HG03354 (cell line): ENCODE results near the gene CST9L.

Source experiments
- ATAC-seq: cut with Tn5 transposase; IDR thresholded peaks from one replicate; pipeline ENCODE4 v1.9.1; 2021; ENCODE audit warnings: mild to moderate bottlenecking; ENCODE audit not compliant: unreplicated experiment, poor library complexity, severe bottlenecking

The CST9L gene

GRCh38 chr20:23568320-23568970, at the start of gene CST9L:
TSS of gene CST9L (minus strand) at chr20:23568484. CDS start at chr20:23568450, 34 bp downstream.
- no peak for ATAC-seq

- no peak for ATAC-seq
Measured at GRCh38 chr20:23614163-23614562, 45.9 kb upstream of the CST9L start.

- ATAC-seq: no peak
Measured at GRCh38 chr20:23613676-23614075, 45.4 kb upstream of the CST9L start.

GRCh38 chr20:23612396-23612795, 44.1 kb upstream of the CST9L start:
- no peak for ATAC-seq

GRCh38 chr20:23609486-23610109, 41.3 kb upstream of the CST9L start:
- ATAC-seq: no peak

DNA sequence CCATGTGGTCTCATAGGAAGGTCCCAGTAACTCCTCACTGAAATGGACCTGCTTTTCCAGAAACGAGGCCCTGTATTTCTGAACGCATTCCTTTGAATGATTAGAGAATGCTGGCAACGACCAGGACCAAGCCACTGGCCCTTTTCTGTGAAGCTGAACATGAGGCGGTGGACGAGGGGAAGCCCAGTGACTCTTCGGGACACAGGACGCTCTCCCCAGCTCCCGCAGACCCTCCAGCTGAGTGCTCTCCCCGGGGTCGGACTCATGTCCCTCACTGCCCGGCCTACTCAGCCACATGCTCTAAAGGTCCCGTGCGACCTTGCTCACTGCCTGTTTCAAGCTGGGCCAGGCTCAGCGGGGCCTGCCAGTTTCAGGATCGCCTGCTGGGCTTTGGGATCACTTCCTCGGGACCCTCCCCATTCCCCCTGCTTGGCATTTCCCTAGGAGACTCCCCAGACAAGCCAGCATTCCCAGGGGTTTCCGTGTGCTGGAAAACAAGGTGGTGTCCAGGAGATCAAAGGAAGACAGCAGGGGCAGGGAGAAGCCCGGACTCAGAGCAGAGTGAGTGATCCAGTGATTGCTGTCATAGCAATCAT, 40.1 kb upstream of the CST9L start:
- ATAC-seq: no peak

DNA sequence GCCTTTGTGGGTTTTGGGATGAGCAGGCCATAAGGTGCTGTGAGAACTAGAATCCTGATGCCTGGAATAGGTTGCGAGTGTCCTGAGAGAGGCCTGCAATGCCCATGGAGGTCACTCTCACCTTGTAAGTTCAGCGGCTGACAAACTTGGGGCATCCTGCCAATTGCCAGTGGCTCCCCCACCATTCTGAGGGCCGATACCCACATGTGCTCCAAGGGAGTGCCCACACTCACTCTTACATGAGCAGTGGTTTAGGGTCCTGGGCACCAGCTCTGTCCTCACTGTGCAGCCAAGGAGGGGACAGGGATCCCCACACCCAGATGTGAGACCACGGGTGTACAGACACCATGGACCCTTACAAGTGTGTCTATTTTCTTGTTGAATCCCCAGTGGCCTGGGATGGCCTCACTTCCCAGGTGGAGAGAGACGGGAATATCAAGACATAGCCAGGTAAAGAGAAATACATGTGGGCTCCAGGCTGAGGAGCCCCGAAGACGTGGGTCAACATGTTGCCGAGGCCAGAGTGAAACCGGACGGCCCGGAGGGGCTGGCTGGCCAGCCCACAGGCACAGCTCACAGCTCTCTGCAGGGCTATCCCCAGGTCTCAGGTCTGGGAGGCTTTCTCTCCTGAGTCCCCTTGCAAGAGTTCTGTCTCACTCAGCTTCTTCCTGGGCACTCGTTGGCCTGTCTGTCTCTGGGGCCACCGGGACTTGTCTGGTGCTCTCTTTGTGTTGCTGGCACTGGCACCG, 39.4 kb upstream of the CST9L start:
- no peak for ATAC-seq

DNA sequence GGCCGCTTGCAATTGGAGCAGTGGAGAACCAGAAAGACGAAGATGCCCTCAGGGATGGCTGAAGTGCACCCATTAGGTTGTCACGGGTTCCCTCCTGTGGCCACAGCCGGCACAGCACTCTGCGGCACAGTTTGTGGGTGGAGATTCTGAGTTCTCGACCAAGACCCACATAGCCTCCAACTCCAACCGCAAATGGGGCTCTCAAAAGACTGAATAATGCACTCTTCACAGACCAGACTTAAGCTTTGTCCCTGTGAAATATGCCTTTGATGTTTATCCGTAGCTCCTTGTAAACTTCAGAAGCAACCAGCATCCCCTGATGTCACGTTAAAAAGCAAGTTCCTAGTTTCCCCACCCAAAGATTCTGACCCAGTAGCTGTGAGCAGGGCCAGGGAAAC, 38.4 kb upstream of the CST9L start:
- ATAC-seq: peak; percentile 95

DNA sequence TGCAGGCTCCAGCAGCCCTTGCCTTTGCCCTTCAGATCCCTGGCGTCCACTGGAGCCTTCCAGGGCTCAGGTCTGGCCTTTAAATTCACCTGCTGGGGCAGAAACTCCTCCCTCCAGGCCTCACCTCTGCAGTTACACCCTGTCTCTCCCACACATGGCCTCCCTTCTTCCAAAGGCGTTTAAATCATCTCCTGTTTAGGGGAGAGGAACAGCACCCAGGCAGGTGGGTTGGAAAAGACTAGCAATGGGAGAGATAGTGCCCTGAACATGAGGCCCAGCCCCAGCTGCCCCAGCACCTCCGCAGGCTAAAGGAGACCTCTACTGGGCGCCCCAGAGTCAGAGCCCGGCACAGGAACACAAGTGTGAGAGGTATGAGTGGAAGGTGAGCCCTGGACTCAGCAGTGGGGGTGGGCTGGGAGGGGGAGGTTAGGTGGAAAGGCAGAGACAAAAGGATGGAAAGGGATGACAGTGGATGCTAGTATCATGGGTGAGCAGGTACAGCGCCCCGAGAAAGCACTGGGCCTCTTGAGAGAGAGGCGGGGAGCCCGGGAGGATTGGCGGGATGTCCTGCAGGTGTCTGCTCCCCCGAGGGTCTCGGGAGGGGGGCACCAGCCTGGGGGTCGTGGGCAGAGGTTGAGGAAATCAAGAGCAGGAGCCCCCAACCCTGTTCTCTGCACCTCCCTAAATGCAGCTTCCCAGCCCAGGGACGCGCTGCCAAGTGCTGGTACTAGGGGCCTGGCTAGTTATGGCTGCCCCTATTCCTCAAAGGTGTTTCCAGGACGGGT, 37.8 kb upstream of the CST9L start, which contains the start of gene CST9:
TSS of gene CST9 (minus strand) at position 51 of the 785 bp plus-strand sequence. CDS start 53 bp downstream, outside the sequence.
- no peak for ATAC-seq

DNA sequence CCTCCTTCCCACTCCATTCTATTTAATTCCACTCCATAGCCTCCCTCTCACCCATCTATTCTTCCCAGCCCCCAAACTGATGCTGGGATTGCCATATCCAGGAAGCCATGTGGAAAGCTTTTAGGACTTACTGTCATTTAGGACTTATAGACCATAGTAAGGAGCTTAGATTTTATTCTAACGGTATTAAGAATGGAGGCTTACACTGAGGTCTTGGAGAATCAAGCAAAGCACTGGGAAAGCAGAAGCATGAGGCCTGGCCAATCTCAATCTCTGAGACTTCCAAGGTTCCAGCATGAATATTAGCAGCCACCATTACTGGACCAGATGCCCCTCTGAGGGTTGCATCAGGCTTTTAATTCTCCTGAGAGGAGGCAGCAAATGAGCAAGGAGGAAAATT, 36.0 kb upstream of the CST9L start:
- ATAC-seq: no peak

- no peak for ATAC-seq
Measured at GRCh38 chr20:23603321-23603720, 35.0 kb upstream of the CST9L start.

DNA sequence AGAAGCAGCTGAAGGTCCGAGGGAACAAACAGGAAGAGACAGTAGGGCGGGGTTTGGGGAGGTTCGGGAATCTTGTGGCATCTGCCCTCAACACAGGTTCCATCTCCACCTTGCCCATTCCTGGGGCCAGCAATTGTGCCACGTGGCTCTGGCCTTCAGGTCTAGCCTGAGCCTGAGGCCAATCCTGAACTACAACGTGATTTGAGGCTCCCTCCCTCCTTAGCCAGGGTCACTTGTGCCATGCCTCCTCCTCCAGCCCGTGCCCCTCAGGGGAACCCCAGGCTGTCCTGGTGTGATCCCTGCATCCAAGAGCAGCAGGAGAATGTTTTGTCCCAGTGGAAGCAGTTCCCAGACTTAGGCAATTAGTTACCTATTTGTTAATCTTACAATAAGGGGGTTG, 34.4 kb upstream of the CST9L start:
- ATAC-seq: no peak

GRCh38 chr20:23602241-23602640, 34.0 kb upstream of the CST9L start:
- no peak for ATAC-seq

DNA sequence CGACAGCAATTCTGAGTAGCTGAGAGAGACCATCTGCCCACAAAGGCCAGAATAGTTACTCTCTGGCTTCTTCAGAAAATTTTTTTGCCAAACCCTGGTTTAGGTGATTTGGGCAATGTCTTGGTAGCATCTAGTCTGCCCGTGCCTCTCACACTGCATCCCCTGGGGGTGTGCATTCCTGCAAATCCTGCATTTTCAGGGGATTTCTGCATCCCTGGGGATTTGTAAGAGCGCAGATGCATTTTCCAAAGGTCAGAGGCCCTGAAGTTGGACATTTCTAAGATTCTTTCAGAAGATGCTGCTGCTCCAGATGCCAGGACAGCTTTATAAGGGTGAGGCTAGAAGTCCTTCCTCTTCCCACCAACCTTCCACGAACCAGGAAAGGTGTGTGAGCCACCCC, 33.4 kb upstream of the CST9L start:
- ATAC-seq: no peak

GRCh38 chr20:23598481-23598880, 30.2 kb upstream of the CST9L start:
- no peak for ATAC-seq

DNA sequence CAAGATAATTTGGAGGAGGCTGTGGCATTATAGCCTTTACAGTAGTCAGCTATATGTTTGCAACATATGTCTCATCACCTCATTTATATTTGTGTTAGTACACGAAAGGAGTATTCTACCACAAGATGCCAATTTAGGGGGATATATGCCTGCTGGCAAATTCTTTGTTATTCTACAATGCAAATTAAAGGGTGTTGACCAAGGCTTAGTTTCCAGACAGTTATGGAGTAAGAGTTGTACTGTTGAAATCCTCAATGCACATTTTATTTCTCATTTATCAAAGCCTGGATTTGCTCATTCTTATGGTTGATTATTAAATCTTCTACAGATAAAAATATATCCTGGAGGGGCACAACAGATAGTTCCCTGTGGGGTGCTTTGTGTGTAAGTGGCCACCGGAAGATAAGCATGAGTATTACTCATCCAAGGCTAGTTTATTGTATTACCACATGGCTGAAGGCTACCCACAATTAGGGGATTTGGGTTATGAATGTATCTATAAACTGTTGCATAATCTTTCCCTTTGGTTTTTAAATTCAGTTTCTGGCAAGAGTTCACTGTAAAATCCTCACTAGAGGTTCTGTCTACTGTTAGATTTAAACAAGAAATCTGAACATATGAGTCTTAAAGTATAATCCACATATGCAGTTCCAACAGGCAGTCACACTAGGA, 28.4 kb upstream of the CST9L start:
- ATAC-seq: no peak

GRCh38 chr20:23595941-23596340, 27.7 kb upstream of the CST9L start:
- ATAC-seq: no peak

DNA sequence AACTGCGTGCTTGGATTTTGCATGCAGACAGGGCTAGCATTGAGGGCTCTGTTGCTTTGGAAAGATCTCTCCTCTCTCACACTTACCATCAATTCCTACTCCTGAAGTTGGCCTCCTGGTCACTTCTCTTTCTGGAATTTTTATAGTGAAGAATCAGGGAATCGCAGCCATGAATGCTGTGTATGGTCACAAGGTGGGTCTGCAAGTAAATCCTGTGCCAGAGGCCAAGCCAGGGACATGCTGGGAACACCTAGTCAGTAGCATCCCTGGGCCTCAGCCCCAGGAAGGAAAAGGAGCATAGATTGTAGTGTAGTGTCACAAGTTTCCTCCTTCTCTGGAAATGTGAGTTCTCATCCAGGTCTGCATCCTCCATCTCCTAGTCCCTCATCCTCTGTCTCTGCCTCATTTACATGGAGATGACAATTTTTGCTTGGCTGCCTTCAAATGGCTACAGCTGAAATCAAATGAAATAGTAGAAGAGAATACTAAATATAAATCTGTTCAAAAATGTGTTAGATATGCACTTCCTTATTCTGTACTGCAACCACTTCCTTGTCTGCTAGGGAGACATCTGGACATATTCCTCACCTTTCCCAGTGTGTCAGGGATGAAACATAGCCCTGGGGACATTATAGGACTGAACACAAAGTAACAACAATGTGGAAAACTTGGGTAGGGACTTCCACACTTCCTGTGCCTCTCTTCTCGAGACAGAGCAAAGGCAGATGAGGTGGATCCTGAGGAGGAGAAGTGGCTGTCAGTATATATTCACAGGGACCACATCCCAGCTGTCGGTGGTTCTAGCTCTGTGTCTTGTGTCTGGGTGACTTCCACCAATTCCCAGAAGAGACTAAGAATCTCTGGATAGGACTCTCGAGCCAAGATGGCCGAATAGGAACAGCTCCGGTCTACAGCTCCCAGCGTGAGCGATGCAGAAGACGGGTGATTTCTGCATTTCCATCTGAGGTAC, 20.4 kb upstream of the CST9L start:
- no peak for ATAC-seq
